ENCODE results near the gene ZNF677.
"Not testable (repeated sequence)": the region's sequence is repeated elsewhere in the genome, so short reads cannot be mapped to it uniquely, and the experiment has no call there.

Gene ZNF677

GRCh38 chr19:53193535-53194222, 61.0 kb downstream of the ZNF677 start:
- no peak for DNase-seq (ENCODE audit: low read depth)

- DNase-seq (ENCODE audit: low read depth) = peak; percentile 60
Measured at GRCh38 chr19:53192771-53193534, 61.7 kb downstream of the ZNF677 start, which contains the start of gene ZNF665. TSS of gene ZNF665 (minus strand) at chr19:53193358. CDS start at chr19:53182898, 10,460 bp downstream.

- no peak for DNase-seq (ENCODE audit: low read depth)
Measured at GRCh38 chr19:53190253-53190652, 64.4 kb downstream of the ZNF677 start.

GRCh38 chr19:53189691-53190198, 64.9 kb downstream of the ZNF677 start:
- not testable (repeated sequence) for DNase-seq (ENCODE audit: low read depth)

All from non-pigmented ciliary epithelial cell (primary cell).